Activated CD8-positive, alpha-beta memory T cell treated with anti-CD3 and anti-CD28 coated beads, Interleukin-2, amount 50 U/mL, for 1 hour (primary cell): Measurements from ENCODE around the gene ABCA9.
"Not testable (repeated sequence)": the region's sequence is repeated elsewhere in the genome, so short reads cannot be mapped to it uniquely, and the experiment has no call there.

Experiments
- DNase-seq: peaks from one replicate; pipeline ENCODE4 v3.0.0-alpha.2; 2020; ENCODE audit errors: extremely low read depth

The ABCA9 gene

DNA sequence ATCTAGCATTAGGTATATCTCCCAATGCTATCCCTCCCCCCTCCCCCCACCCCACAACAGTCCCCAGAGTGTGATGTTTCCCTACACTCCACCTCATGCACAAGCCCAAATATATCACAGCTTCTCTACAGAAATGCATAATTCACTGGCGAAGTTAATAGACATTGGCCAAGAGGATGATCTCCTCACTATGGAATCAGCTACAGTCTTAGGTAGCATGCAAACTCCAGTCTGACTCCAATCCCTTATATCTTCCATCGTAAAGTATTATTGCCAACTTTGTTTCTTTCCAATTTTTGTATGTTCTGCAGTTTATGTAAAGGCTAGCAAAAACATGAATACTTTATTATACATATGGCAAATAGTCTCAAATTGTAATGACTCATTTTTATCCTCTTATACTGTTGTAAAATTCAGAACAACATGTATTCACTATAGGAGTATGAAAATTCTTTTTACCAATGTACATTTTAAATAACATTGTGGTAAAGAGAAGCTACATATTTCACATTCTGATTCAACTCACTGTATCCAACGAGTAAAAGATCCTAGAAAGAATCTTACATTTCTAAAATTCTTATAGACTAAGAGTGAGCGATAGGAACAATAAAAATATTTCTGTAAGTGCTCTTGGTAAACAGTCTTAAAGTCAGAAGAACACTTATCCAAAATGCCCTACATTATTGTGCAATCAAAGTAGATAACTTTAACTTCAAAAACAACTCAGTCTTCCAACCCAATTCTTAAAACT, 106.4 kb downstream of the ABCA9 start:
- DNase-seq = no peak

DNA sequence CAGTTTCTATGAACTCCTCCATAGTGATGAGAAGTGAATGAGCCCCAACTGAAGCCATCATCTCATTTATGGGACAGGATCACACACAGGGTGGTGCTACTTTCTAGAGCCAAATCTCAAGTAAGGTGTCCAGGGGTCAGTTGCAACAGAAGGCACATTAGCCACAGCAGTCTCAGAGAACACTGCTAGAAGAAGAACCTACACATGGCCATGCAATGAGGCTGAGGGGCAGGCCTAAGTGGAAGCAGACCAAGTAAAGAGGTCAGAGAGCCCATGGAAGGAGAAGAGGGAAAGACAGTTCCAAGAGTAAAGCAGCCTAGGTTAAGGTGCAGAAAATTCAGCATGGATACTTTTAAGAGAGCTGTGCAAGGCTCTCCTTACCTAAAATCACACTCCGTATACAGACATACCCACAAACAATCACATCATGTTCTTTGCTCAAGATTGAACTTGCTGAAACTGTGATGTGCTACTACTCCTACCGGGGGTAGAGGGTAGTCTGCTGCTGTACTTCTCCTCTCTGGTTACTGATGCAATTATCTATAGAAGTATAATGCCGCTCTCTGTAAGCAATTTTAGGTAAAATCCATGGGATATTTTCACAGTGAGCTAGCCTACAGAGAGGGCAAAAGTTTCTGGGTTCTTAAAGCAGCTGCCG, 107.3 kb downstream of the ABCA9 start:
- DNase-seq = no peak

DNA sequence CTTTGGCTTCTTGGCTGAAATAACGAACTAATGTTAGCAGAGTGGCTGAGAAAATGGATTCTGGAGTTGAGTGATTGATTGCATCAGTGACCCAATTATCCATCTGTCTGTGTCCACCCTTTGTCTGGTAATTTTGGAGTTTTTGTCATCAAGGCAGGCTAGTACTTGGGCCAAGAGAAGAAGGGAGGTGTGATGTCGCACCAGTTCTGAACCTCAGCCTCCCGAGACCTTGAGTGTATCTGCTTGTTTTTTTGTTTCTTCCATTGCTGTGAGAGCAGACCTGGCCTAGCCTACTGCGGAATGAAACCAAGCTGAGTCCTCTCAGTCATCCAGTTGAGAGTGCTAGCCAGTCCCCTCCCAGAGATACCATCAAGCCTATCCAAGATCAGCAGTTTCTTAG, 110.0 kb downstream of the ABCA9 start:
- no peak for DNase-seq

DNA sequence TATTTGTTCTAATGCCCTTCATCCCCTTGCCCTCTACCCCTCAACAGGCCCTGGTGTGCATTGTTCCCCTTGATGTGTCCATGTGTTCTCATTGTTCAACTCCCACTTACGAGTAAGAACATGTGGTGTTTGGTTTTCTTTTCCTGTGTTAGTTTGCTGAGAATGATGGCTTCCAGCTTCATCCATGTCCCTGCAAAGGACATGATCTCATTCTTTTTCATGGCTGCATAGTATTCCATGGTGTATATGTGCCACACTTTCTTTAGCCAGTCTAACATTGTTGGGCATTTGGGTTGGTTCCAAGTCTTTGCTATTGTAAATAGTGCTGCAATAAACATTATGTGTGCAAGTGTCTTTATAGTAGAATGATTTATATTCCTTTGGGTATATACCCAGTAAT, 112.9 kb downstream of the ABCA9 start:
- not testable (repeated sequence) for DNase-seq

DNA sequence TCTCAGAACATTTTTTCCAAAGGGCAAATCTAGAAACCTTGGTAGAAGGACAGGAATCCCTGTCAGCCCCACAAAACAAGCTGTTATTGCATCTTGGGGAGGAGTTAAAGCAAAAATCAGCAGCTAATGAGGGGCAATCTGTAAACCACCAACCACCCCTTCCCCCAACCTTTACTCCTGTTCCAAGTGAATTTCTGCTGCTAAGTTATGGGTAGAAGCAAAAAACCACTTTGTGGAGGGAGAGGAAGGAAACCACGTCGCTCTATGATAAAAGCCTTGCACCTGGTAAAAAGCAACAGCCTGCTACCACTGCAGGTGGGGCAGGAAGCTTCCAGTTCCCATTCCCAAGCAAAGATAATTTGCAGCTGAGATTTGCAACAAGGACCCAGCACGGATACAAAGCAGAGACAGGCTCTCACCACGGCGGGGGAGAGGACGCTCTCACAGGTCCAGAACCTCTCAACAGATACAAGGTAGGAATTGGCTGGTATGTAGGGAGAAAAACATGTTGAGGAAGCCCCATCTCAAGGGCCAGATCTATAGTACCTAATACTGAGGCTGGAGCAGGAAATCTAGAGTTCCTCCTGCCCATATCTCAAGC, 116.2 kb downstream of the ABCA9 start:
- no peak for DNase-seq

DNA sequence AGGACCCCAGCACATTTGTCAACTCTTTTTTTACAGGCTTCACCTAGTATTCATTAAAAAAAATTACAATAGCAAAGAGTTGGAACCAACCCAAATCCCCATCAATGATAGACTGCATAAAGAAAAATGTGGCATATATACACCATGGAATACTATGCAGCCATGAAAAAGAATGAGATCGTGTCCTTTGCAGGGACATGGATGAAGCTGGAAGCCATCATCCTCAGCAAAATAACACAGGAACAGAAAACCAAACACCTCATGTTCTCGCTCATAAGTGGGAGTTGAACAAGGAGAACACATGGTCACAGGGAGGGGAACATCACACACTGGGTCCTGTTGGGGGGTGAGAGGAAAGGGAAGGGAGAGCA, 116.9 kb downstream of the ABCA9 start:
- not testable (repeated sequence) for DNase-seq

DNA sequence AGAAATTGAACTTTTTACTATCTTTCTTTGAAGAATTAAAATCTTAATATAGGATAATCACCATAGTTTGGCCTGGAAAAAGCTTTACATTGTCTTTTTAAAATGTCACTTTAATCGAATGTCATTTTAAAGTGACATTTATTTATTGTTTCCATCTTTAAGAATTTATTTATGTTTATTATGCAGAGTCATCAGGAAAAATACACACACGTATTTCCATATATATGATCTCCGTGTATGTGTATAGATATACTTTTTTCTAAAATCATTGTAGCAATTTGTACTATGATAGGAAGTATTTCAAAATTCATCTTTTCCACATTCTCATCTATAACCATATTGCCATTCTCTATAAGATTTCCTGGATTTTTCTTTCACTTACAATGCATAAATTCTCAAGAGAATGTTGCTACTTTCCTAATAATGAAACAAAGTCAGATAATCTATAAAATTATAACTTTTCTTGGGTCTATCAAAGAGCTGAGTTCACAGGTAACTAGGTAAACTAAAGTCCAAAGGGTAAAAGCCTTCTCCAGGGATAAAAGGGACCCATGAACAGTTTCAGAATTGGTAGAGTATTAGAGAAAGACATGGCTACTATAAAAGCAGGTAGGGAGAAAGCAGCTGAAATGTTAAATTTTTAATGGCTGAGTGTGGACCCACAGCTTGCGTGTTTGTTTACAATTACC, 117.5 kb downstream of the ABCA9 start:
- no peak for DNase-seq

DNA sequence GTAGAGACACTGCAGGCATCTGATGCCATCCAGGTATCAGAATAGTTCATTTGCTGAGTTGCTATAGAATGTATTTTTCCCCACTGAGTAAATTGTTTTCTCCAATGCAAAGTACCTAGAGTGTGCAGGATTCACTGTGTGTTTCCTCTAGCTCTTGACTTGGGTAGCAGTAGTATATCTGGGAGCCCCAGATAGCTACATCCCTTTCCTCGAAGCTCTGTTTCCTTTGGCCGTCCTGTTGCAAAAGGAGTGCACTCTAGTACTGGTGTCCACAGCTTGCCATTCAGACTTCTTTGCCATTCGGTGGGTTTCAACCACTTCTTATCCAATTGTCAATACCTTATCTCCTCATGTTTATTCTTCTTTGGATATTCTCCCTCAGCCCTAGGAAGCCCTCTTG, 118.3 kb downstream of the ABCA9 start:
- DNase-seq = no peak

DNA sequence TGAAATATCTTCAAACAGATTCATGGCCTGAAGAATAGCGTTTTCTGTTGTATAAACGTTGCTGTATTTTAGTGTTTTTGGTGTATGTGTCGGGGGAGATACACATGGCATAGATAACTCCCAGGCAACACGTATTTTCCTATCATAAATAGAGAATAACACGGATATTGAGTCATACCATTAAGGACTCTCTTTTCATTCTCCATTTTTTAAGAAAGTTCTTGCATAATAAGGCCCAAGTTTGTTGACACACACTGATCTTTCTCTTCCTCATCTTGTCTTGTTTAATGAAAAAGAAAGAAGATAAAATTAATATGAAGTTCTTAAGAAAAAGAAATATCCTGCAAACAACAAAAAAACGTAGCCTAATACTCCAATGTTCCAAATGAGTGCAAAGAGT, 119.0 kb downstream of the ABCA9 start:
- no peak for DNase-seq

DNA sequence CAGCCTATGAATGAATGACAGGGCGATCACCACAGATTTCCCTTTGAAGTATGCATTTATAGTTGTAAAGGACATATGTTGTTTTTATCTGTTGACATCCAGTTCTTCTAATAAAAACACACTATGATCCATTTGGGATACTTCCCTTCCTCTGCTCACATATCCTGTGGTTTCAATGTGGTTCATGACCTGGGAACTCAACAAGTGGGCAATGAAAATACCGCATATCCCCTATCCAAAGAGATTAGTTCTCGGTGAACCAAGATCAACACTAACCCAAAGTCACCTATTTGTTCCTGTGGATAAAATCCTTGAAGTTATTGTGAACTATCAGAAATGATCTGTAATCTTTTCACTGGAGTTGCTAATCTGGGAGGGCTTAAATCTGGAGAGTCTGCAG, 121.5 kb downstream of the ABCA9 start:
- DNase-seq = no peak

DNA sequence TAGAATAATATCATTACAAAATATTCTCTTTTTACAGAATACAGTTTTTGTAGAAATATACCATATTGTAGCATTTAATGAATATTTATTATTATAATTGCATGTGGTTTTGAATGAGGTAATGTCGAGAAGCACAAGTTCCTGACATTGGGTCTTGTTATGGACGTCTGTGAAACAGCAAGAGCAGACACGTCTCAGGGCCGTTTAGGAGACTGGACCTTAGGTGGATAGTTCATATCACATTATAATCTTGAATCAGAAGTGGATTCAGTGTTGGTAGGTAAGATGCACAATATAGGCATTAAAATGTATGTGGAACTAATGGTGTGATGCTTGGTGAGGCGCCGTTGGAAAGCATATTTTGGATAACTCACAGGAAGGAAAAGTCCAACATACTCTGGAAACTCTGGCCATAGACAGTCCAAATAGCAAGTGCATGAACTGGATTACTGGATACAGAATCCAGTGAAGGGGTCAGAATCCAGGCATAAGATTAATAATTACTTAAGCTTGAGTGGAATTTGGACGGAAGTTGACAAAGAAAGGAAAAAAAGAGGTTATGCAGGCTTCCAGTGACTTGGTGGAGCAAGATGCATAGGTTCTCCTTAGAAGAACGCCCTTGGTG, 122.7 kb downstream of the ABCA9 start:
- no peak for DNase-seq

DNA sequence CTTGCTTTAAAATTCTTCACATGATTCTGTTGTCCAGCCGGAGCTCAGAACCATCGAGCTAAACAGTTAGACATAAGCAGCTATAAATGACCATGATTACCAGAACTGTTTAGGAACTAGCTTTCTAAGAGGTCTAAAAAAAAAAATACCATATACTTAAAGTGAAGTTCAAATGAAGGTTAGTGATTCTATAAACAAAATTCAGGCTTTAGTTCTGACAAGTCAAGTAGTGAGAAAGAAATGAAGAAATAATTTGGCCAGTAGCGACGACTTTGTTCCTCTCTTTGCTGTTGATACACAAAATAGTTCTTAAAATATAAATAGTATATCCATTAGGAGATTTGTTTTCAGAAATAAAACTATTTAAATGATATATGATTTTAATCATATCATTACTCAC, 133.2 kb downstream of the ABCA9 start:
- no peak for DNase-seq

DNA sequence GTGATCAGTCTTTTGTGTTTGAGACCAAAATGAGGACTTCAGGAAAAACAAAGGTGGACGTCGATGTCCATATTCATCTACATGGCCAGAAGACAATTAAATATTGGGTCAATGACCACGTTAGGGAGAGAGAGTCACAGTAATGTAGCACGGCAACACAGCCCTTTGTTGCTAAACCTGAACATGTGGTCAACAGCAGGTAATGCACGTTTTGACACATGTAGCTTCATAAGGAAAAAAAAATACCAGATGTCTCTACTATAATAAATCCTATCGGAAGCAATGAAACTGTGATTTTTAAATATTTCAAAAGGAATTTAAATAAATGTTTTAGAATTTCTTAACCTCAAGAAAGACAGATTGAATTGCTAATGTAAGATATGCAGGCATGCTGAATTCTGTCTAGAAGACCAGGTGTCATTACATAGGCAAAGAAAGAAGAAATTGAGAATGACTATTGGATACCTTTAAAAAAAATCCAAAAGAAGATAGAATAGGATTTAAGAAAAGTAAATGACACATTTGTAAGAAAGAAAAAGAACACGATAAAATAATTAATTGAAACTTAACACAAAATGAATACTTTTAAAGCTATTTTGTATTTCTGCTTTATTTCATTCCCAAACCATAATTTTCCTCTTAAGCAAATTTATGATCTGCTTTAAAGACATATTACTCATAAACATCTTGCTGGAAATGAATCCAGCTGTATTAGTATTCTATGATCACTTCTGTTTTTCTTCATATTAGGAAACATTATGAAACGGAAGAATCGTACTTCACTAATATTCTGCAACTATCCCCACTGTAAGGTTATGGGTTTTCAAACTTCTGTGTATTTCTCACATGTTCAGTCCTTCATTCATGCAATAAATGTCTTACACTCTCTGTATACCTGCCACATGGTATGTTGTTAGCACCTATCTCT, 135.7 kb downstream of the ABCA9 start:
- DNase-seq = no peak
